ENCODE results near the gene DPYSL3.

GRCh38 chr5:147520450-147520849, 10.6 kb upstream of the DPYSL3 start:
- no peak for TF ChIP-seq EZH2 (IDR thresholded peaks at IDR 0.05; ENCODE audit: insufficient read depth, poor library complexity, severe bottlenecking)
- no peak for TF ChIP-seq EZH2phosphoT487 (IDR thresholded peaks at IDR 0.05; ENCODE audit: insufficient read depth, low read depth)
